Chondrocyte (in vitro differentiated cells): ENCODE data around the gene CEP104. TPM values are rescaled to one million over a fixed set of nuclear protein-coding genes. Genes with fewer than 3 reads are reported as not detected.

Experiments
- DNase-seq: peaks from one replicate; pipeline ENCODE4 v3.0.0; 2021; ENCODE audit warnings: mixed read lengths, low spot score
- H3K27ac Mint-ChIP-seq: one replicate; pipeline ENCODE4 v1.8.0; 2021; ENCODE audit warnings: mild to moderate bottlenecking, moderate library complexity, mixed read lengths; ENCODE audit not compliant: unreplicated experiment
- H3K27me3 Mint-ChIP-seq: 2 replicates; pipeline ENCODE4 v1.8.0; 2021; ENCODE audit warnings: low read depth, mixed read lengths
- H3K36me3 Mint-ChIP-seq: 2 replicates; pipeline ENCODE4 v1.8.0; 2021; ENCODE audit warnings: low read depth, mixed read lengths
- H3K4me1 Mint-ChIP-seq: 2 replicates; pipeline ENCODE4 v1.8.0; 2021; ENCODE audit warnings: low read depth, mild to moderate bottlenecking, mixed read lengths
- H3K4me3 Mint-ChIP-seq: one replicate; pipeline ENCODE4 v1.8.0; 2021; ENCODE audit warnings: mild to moderate bottlenecking, moderate library complexity, mixed read lengths; ENCODE audit not compliant: unreplicated experiment
- H3K9me3 Mint-ChIP-seq: 2 replicates; pipeline ENCODE4 v1.8.0; 2021; ENCODE audit warnings: low read depth, mixed read lengths
- CTCF ChIP-seq: fragments of 200-600 bp; sonication (generic); IDR thresholded peaks from 2 replicates; pipeline ENCODE4 v1.5.0; 2021; ENCODE audit warnings: antibody characterized with exemption, mild to moderate bottlenecking, moderate library complexity
- total RNA-seq: library from RNA; stranded (reverse); gene quantifications from 3 replicates; pipeline ENCODE4 v1.2.1, GENCODE V29; 2021

Gene CEP104
- total RNA-seq, 1 donor from 2014 or later, result 37.4 TPM

GRCh38 chr1:3842912-3843311 is 14.1 kb downstream of the CEP104 start:
- TF ChIP-seq CTCF, result no peak
- Mint-ChIP-seq H3K4me3 (no peak overlapping the region), H3K9me3 (no peaks in the 10 kb centered on the region), H3K27ac (no peak overlapping the region), H3K4me1 (no peaks in the 10 kb centered on the region), H3K36me3 (peaks cover 42% of the 10 kb centered on the region), H3K27me3 (no peaks in the 10 kb centered on the region)
- no peak for DNase-seq

- Mint-ChIP-seq H3K36me3 (peaks cover 44% of the 10 kb centered on the region), H3K27me3 (no peaks in the 10 kb centered on the region)
Measured at GRCh38 chr1:3841491-3841890, 15.5 kb downstream of the CEP104 start.

GRCh38 chr1:3838788-3839187 is 18.2 kb downstream of the CEP104 start:
- no peak for TF ChIP-seq CTCF
- Mint-ChIP-seq H3K36me3 (peaks cover 46% of the 10 kb centered on the region), H3K27me3 (no peaks in the 10 kb centered on the region), H3K27ac (no peak overlapping the region), H3K9me3 (no peaks in the 10 kb centered on the region), H3K4me1 (no peaks in the 10 kb centered on the region), H3K4me3 (no peak overlapping the region)
- DNase-seq, result no peak

More at GRCh38 chr1:3841491-3841890, 15.5 kb downstream of the CEP104 start:
- TF ChIP-seq CTCF, result no peak
- DNase-seq, result no peak
- Mint-ChIP-seq H3K4me1 (no peaks in the 10 kb centered on the region), H3K9me3 (no peaks in the 10 kb centered on the region), H3K4me3 (no peak overlapping the region), H3K27ac (no peak overlapping the region)

GRCh38 chr1:3837685-3838084 is 19.3 kb downstream of the CEP104 start:
- Mint-ChIP-seq H3K36me3 (peaks cover 49% of the 10 kb centered on the region), H3K4me3 (no peak overlapping the region), H3K9me3 (no peaks in the 10 kb centered on the region), H3K4me1 (no peaks in the 10 kb centered on the region), H3K27ac (no peak overlapping the region), H3K27me3 (no peaks in the 10 kb centered on the region)
- DNase-seq, result no peak
- TF ChIP-seq CTCF, result no peak

DNA sequence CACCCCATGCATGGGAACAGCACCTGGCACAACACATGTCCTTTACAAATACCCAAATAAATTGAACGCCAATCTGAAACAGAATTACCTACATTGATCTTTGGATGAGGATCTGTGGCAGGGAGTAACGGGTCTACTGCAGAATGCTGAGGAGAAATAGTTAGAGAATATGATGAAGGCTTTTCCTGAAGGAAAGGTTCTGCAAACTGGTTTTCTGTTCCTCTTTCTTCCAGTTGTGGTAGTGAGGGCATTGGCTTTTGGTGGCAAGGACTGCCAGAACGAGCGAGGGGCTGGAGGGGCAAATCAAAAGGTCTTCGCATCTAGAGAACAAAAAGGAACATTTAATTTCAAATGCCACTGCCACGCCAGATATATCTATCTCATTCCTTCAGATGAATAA is 19.8 kb downstream of the CEP104 start:
- TF ChIP-seq CTCF, result no peak
- Mint-ChIP-seq H3K9me3 (no peaks in the 10 kb centered on the region), H3K4me3 (no peak overlapping the region), H3K27ac (no peak overlapping the region), H3K36me3 (peaks cover 51% of the 10 kb centered on the region), H3K4me1 (no peaks in the 10 kb centered on the region), H3K27me3 (no peaks in the 10 kb centered on the region)
- DNase-seq, result no peak
